Stimulated activated CD4-positive, alpha-beta T cell treated with anti-CD3 and anti-CD28 coated beads, Interleukin-15, amount 100 ng/mL, for 24 hours (primary cell): Measurements from ENCODE around the gene SFMBT1.

Experiments
- DNase-seq: peaks from one replicate; pipeline ENCODE4 v3.0.0-alpha.2; 2020

Gene SFMBT1

GRCh38 chr3:53045518-53046170 is at the start of gene SFMBT1:
Gene SFMBT1 (minus strand): TSS chr3:53046073. CDS start chr3:52969128, 76,945 bp downstream.
- peak; percentile 82 for DNase-seq

GRCh38 chr3:53092942-53093341 is 47.1 kb upstream of the SFMBT1 start:
- DNase-seq: no peak

GRCh38 chr3:53092216-53092615 is 46.3 kb upstream of the SFMBT1 start:
- no peak for DNase-seq

- no peak for DNase-seq
Observed at GRCh38 chr3:53091011-53091410, 45.1 kb upstream of the SFMBT1 start.

- DNase-seq: no peak
Observed at GRCh38 chr3:53089511-53089910, 43.6 kb upstream of the SFMBT1 start.

GRCh38 chr3:53085476-53085875 is 39.6 kb upstream of the SFMBT1 start:
- DNase-seq: no peak

- no peak for DNase-seq
Observed at GRCh38 chr3:53084310-53085001, 38.6 kb upstream of the SFMBT1 start.

GRCh38 chr3:53083949-53084309 is 38.1 kb upstream of the SFMBT1 start:
- DNase-seq: no peak

GRCh38 chr3:53083521-53083920 is 37.6 kb upstream of the SFMBT1 start:
- no peak for DNase-seq

- DNase-seq: no peak
Observed at GRCh38 chr3:53082736-53083135, 36.9 kb upstream of the SFMBT1 start.

GRCh38 chr3:53081318-53081717 is 35.4 kb upstream of the SFMBT1 start:
- DNase-seq: no peak

- DNase-seq: no peak
Observed at GRCh38 chr3:53080612-53081205, 34.8 kb upstream of the SFMBT1 start.

- DNase-seq: no peak
Observed at GRCh38 chr3:53079791-53080555, 34.1 kb upstream of the SFMBT1 start.

- no peak for DNase-seq
Observed at GRCh38 chr3:53079147-53079546, 33.3 kb upstream of the SFMBT1 start.

GRCh38 chr3:53078656-53079055 is 32.8 kb upstream of the SFMBT1 start:
- DNase-seq: no peak

- no peak for DNase-seq
Observed at GRCh38 chr3:53077476-53078220, 31.8 kb upstream of the SFMBT1 start.

- DNase-seq: no peak
Observed at GRCh38 chr3:53075743-53076140, 29.9 kb upstream of the SFMBT1 start.

- DNase-seq: no peak
Observed at GRCh38 chr3:53074761-53075742, 29.2 kb upstream of the SFMBT1 start.

GRCh38 chr3:53074366-53074696 is 28.5 kb upstream of the SFMBT1 start:
- DNase-seq: no peak

GRCh38 chr3:53073553-53074365 is 27.9 kb upstream of the SFMBT1 start:
- DNase-seq: no peak
